HepG2 (cell line): Measurements from ENCODE around the gene CYTH1. TPM values are rescaled to one million over a fixed set of nuclear protein-coding genes. Genes with fewer than 3 reads are reported as not detected.

Experiments used
- ATAC-seq: fragments of 200-7000 bp; cut with Tn5 transposase; 3 replicates; pipeline ENCODE4 v1.9.1; 2020; ENCODE audit warnings: mild to moderate bottlenecking, moderate library complexity
- BruUV-seq: library from RNA; stranded (reverse); fragments of 400-500 nt; replicated peaks from 2 replicates; lab custom pipeline; 2021; lab: Mats Ljungman, UMichigan
- CTCF ChIA-PET: fragments of 300-600 bp; formaldehyde crosslinking; extraction: SDS; loops from one replicate; lab custom pipeline; 2021; ENCODE audit warnings: low total read pairs, inconsistent platforms, low intra/inter-chr PET ratio; lab: Yijun Ruan, JAX
- POLR2A ChIA-PET: fragments of 350-600 bp; sonication (Branson Sonifier 250); formaldehyde crosslinking; loops from one replicate; lab custom pipeline; 2020; ENCODE audit warnings: antibody characterized with exemption, inconsistent platforms; lab: Yijun Ruan, JAX
- DNase-seq: peaks from one replicate; pipeline ENCODE4 v3.0.0-alpha.2; 2015; ENCODE audit warnings: low spot score
- FAIRE-seq: peaks from 3 replicates; lab custom pipeline; 2011; peaks lifted over from hg19 to GRCh38; lab: Jason Lieb, UNC
- H2AFZ ChIP-seq: one replicate; pipeline ENCODE4 v1.6.1; 2011; ENCODE audit warnings: low read length, inconsistent platforms
- H3K27ac ChIP-seq: fragments of 300-600 bp; 3 replicates; pipeline ENCODE4 v1.8.0; 2011; ENCODE audit warnings: mixed run types, mild to moderate bottlenecking, mixed read lengths, low read length, inconsistent platforms; ENCODE audit not compliant: insufficient read depth; ENCODE audit errors: extremely low read length
- H3K27me3 ChIP-seq, 2 experiments: fragments of 200-600 bp in 1 of 2; 2 replicates in 1 of 2; 3 replicates in 1 of 2; pipeline versions ENCODE4 v1.6.0 to v1.8.0; 2011; ENCODE audit warnings: low read length in 2 of 2, mild to moderate bottlenecking in 2 of 2, moderate library complexity in 2 of 2, inconsistent platforms in 1 of 2; ENCODE audit not compliant: insufficient read depth in 2 of 2, control insufficient read depth in 1 of 2
- H3K36me3 ChIP-seq, 2 experiments: fragments of 200-600 bp in 1 of 2; replicated peaks in 1 of 2; 2 replicates in 1 of 2; 3 replicates in 1 of 2; pipeline versions ENCODE4 v1.5.1 to v1.8.0; 2011; ENCODE audit warnings: low read length in 2 of 2, inconsistent platforms in 1 of 2; ENCODE audit not compliant: insufficient read depth in 2 of 2, control insufficient read depth in 1 of 2
- H3K4me1 ChIP-seq: 2 replicates; pipeline ENCODE4 v1.5.1; 2012; ENCODE audit warnings: low read length, inconsistent platforms; ENCODE audit not compliant: insufficient read depth
- H3K4me2 ChIP-seq: 2 replicates; pipeline ENCODE4 v1.6.0; 2011; ENCODE audit warnings: low read depth, low read length, inconsistent platforms
- H3K4me3 ChIP-seq, 3 experiments: fragments of 200-600 bp in 1 of 3; sonication (generic), shearing (Covaris generic) in 1 of 3; replicated peaks in 1 of 3; 2 replicates each; pipeline ENCODE4 v1.5.1; 2011 to 2016; ENCODE audit warnings: low read length in 3 of 3, inconsistent platforms in 2 of 3, low read depth in 2 of 3, mild to moderate bottlenecking in 2 of 3, control low read depth in 1 of 3, mixed read lengths in 1 of 3; ENCODE audit not compliant: insufficient read depth in 1 of 3
- H3K79me2 ChIP-seq: one replicate; pipeline ENCODE4 v1.6.1; 2011; ENCODE audit warnings: low read length, inconsistent platforms; ENCODE audit not compliant: insufficient read depth
- H3K9ac ChIP-seq: 2 replicates; pipeline ENCODE4 v1.6.0; 2011; ENCODE audit warnings: mild to moderate bottlenecking, low read depth, low read length, inconsistent platforms; ENCODE audit not compliant: insufficient read depth
- H3K9me3 ChIP-seq: 2 replicates; pipeline ENCODE4 v1.5.1; 2012; ENCODE audit warnings: mild to moderate bottlenecking, low read length
- H4K20me1 ChIP-seq: 2 replicates; pipeline ENCODE4 v1.6.0; 2011; ENCODE audit warnings: inconsistent platforms, mild to moderate bottlenecking, low read length, moderate library complexity; ENCODE audit not compliant: insufficient read depth
- FOXP4 ChIP-seq: sonication (generic); formaldehyde crosslinking; IDR thresholded peaks from 2 replicates; pipeline ENCODE4 v1.4.0; 2020; ENCODE audit warnings: missing genetic modification reagents
- GLI4 ChIP-seq: sonication (generic); formaldehyde crosslinking; IDR thresholded peaks from 2 replicates; pipeline ENCODE4 v1.5.1; 2020; ENCODE audit warnings: missing genetic modification reagents, mild to moderate bottlenecking, moderate library complexity, borderline replicate concordance
- HINFP ChIP-seq: sonication (generic); formaldehyde crosslinking; IDR thresholded peaks from 2 replicates; pipeline ENCODE4 v1.4.0; 2020; ENCODE audit warnings: low read depth, mild to moderate bottlenecking, missing genetic modification reagents
- HMG20A ChIP-seq: IDR thresholded peaks from 2 replicates; pipeline ENCODE4 v1.6.1; 2016; ENCODE audit warnings: borderline replicate concordance
- HOXA3 ChIP-seq: sonication (generic); formaldehyde crosslinking; IDR thresholded peaks from 2 replicates; pipeline ENCODE4 v1.5.0; 2020; ENCODE audit warnings: missing genetic modification reagents
- MXD1 ChIP-seq: sonication (generic); formaldehyde crosslinking; IDR thresholded peaks from 2 replicates; pipeline ENCODE4 v1.4.0; 2020; ENCODE audit warnings: mild to moderate bottlenecking, missing genetic modification reagents
- NFIC ChIP-seq: IDR thresholded peaks from 2 replicates; pipeline ENCODE4 v1.6.1; 2012; ENCODE audit warnings: mild to moderate bottlenecking, low read length, inconsistent platforms
- PITX1 ChIP-seq: sonication (generic); formaldehyde crosslinking; IDR thresholded peaks from 2 replicates; pipeline ENCODE4 v1.5.1; 2020; ENCODE audit warnings: mild to moderate bottlenecking, missing genetic modification reagents
- SMAD1 ChIP-seq: sonication (generic); formaldehyde crosslinking; IDR thresholded peaks from 2 replicates; pipeline ENCODE4 v1.4.0; 2020; ENCODE audit warnings: missing genetic modification reagents, low read depth, mild to moderate bottlenecking, borderline replicate concordance
- TRIM22 ChIP-seq: fragments of 450-650 bp; IDR thresholded peaks from 2 replicates; pipeline ENCODE4 v1.6.1; 2017
- ZFP1 ChIP-seq: IDR thresholded peaks from 2 replicates; pipeline ENCODE4 v1.6.1; 2016
- ZMYM2 ChIP-seq: sonication (generic); formaldehyde crosslinking; IDR thresholded peaks from 2 replicates; pipeline ENCODE4 v1.8.0; 2022; ENCODE audit warnings: mild to moderate bottlenecking, missing genetic modification reagents
- ZNF101 ChIP-seq: sonication (generic); formaldehyde crosslinking; IDR thresholded peaks from 2 replicates; pipeline ENCODE4 v1.4.0; 2020; ENCODE audit warnings: mild to moderate bottlenecking, low read depth, missing genetic modification reagents, borderline replicate concordance
- ZNF263 ChIP-seq: sonication (generic); formaldehyde crosslinking; IDR thresholded peaks from 2 replicates; pipeline ENCODE4 v1.4.0; 2020; ENCODE audit warnings: missing genetic modification reagents
- ZNF432 ChIP-seq: sonication (generic); formaldehyde crosslinking; IDR thresholded peaks from 2 replicates; pipeline ENCODE4 v1.5.0; 2020; ENCODE audit warnings: missing genetic modification reagents, mild to moderate bottlenecking, borderline replicate concordance
- ZNF530 ChIP-seq: sonication (generic); formaldehyde crosslinking; IDR thresholded peaks from 2 replicates; pipeline ENCODE4 v1.5.0; 2020; ENCODE audit warnings: low read depth, mild to moderate bottlenecking, missing genetic modification reagents
- WGBS: methylation state at CpG from one replicate; pipeline ENCODE4 v1.1.6; 2017; ENCODE audit warnings: low lambda C conversion rate; 5-methylcytosine and 5-hydroxymethylcytosine counted together
- in situ Hi-C: cut with HindIII; loops from 2 replicates; pipeline ENCODE4 v1.10.0; 2017; ENCODE audit warnings: low pct_unique_long_range_greater_than_20kb; ENCODE audit not compliant: extremely low pct_ligation_motif_present
- intact Hi-C: fragments of 100-400 bp; cut with micrococcal nuclease; formaldehyde crosslinking; loops from one replicate; pipeline ENCODE4 v1.10.0; 2022; ENCODE audit not compliant: unreplicated experiment
- polyA plus RNA-seq, 8 experiments: library from polyadenylated mRNA; depleted of rRNA in 3 of 8; stranded (reverse) in 7 of 8; unstranded in 1 of 8; fragments of >200 nt; fragmentation: Illumina TruSeq in 4 of 8; extraction: Trizol in 4 of 8; gene quantifications; 2 replicates each; pipeline versions ENCODE4 v1.2.1 to v1.2.3, GENCODE V29; 2011 to 2016; ENCODE audit warnings: low read depth in 4 of 8, missing spikeins in 1 of 8, mixed read lengths in 1 of 8; ENCODE audit not compliant: insufficient read depth in 1 of 8
- total RNA-seq, 5 experiments: library from RNA; depleted of rRNA; stranded (reverse); fragments of >200 nt; fragmentation: Illumina TruSeq; extraction: Trizol; gene quantifications; 2 replicates each; pipeline ENCODE4 v1.2.3, GENCODE V29; 2016; ENCODE audit warnings: low read depth in 1 of 5

The CYTH1 gene
- total and polyA plus RNA-seq, 2 of the 13 experiments (the other 11 are each of a cell fraction or from before 2014, with no cell fraction given), result 20.1 to 48.9 TPM

- TF ChIP-seq ZNF263 (CRISPR knock-in tag) (peak; percentile 17; the same call in 1 of the 2 replicates), ZFP1 (CRISPR knock-in tag) (no peak), SMAD1 (CRISPR knock-in tag) (0 out of 2 replicates have a peak, but pooled peaks have one; percentile 9), NFIC (no peak), TRIM22 (no peak), ZNF432 (CRISPR knock-in tag) (no peak)
These were observed 775 bp downstream of the CYTH1 start (continued) for GRCh38 chr17:78781104-78781892.

GRCh38 chr17:78780335-78780734, 1.7 kb downstream of the CYTH1 start:
- H3K4me3 ChIP-seq, result peak overlapping the region in 1 of 3 experiments; percentile 98; a peak in 1 of 6 replicates
- H3K4me2 ChIP-seq, result peak overlapping the region; percentile 81
- ChIA-PET POLR2A (interaction anchor here (0.9 kb wide), 1 partner anchor 34 kb away, joined by 3 read pairs; no protein-coding TSS in a partner anchor), CTCF (no interaction called here)
- BruUV-seq, result no TSS peak
- no peaks in the 10 kb centered on the region; a peak in 1 of 5 replicates for H3K27me3 ChIP-seq
- ATAC-seq, result no peak
- peak overlapping the region; percentile 8; the same call in 1 of the 2 replicates for H3K9ac ChIP-seq
- 95% methylated on average over 6 of the region's 6 CpGs for WGBS
- H3K4me1 ChIP-seq, result peaks cover 56% of the 10 kb centered on the region
- H3K79me2 ChIP-seq, result peaks cover 49% of the 10 kb centered on the region
- no peak for FAIRE-seq
- intact Hi-C loops, result loop anchor here (5.0 kb wide), 1 partner anchor 33 kb away; no protein-coding TSS in a partner anchor
- in situ Hi-C loops, result no loop called here
- peak overlapping the region; percentile 43 for H3K27ac ChIP-seq
- no peak for DNase-seq
- no peak overlapping the region for H2AFZ ChIP-seq
- H4K20me1 ChIP-seq, result peaks cover 20% of the 10 kb centered on the region
- H3K9me3 ChIP-seq, result no peaks in the 10 kb centered on the region
- H3K36me3 ChIP-seq, result no peaks in the 10 kb centered on the region
- TF ChIP-seq FOXP4 (CRISPR knock-in tag) (peak; percentile 33), MXD1 (CRISPR knock-in tag) (no peak), ZNF101 (CRISPR knock-in tag) (no peak), HOXA3 (peak; percentile 21; the same call in 1 of the 2 replicates), HMG20A (CRISPR knock-in tag) (0 out of 2 replicates have a peak, but pooled peaks have one; percentile 1), ZMYM2 (CRISPR knock-in tag) (0 out of 2 replicates have a peak, but pooled peaks have one; percentile 17), PITX1 (no peak), HINFP (peak; percentile 20; the same call in 1 of the 2 replicates), GLI4 (CRISPR knock-in tag) (no peak), ZNF530 (CRISPR knock-in tag) (no peak)
